Adrenal gland (tissue), 12 donors: ENCODE results near the gene ZNF804A. TPM values are rescaled to one million over a fixed set of nuclear protein-coding genes. Genes with fewer than 3 reads are reported as not detected.

Experiments used
- DNase-seq, 7 donors: peaks; one replicate each; pipeline ENCODE4 v3.0.0-alpha.2; 2019 to 2020
- H3K27ac ChIP-seq, 5 donors: fragments of 200-600 bp; sonication (generic) in 4 of 5; 1 replicate in 3 of 5; 2 replicates in 2 of 5; pipeline versions ENCODE4 v1.5.1 to v1.8.0; 2016 to 2020; ENCODE audit warnings: mild to moderate bottlenecking in 1 of 5
- H3K27me3 ChIP-seq: fragments of 200-600 bp; 2 replicates; pipeline ENCODE4 v1.8.0; 2021
- H3K36me3 ChIP-seq, 2 donors: fragments of 200-600 bp; replicated peaks in 1 of 2; 1 replicate in 1 of 2; 2 replicates in 1 of 2; pipeline versions ENCODE4 v1.5.1 to v1.8.0; 2018 to 2022
- H3K4me1 ChIP-seq, 2 donors: fragments of 200-600 bp; replicated peaks in 1 of 2; 1 replicate in 1 of 2; 2 replicates in 1 of 2; pipeline versions ENCODE4 v1.5.1 to v1.8.0; 2018 to 2021
- H3K4me3 ChIP-seq, 4 donors: fragments of 200-600 bp; sonication (generic) in 3 of 4; one replicate each; pipeline ENCODE4 v1.5.1; 2016 to 2018
- H3K9me3 ChIP-seq, 3 donors: fragments of 200-600 bp; sonication (generic) in 1 of 3; replicated peaks in 1 of 3; 1 replicate in 2 of 3; 2 replicates in 1 of 3; pipeline versions ENCODE4 v1.5.1 to v1.8.0; 2016 to 2021
- POLR2A ChIP-seq, 2 donors: fragments of 450-650 bp; IDR thresholded peaks; one replicate each; pipeline ENCODE4 v1.6.1; 2017; ENCODE audit warnings: antibody characterized with exemption in 2 of 2, mild to moderate bottlenecking in 2 of 2, moderate library complexity in 1 of 2
- WGBS, 4 donors: extraction: QIAGEN DNeasy Blood & Tissue Kit in 2 of 4; methylation state at CpG; one replicate each; pipeline versions ENCODE4 v1.1.5 to v1.1.7; 2013 to 2017; 5-methylcytosine and 5-hydroxymethylcytosine counted together
- intact Hi-C, 2 donors: fragments of 100-400 bp; cut with DNase I; formaldehyde crosslinking; loops; one replicate each; pipeline versions ENCODE4 v1.14.1 to v1.15.0; 2022 to 2023
- polyA plus RNA-seq, 3 donors: library from polyadenylated mRNA; stranded (reverse); fragments of 200-250 nt in 2 of 3; fragments of 350-450 nt in 1 of 3; fragmentation: Illumina TruSeq in 1 of 3; extraction: RNeasy Lipid Tissue Mini Kit (QIAGEN cat#74804) in 1 of 3; gene quantifications; one replicate each; pipeline ENCODE4 v1.2.3, GENCODE V29; 2013 to 2014
- total RNA-seq, 9 donors: library from RNA; depleted of rRNA in 4 of 9; stranded (reverse); fragments of >200 nt in 4 of 9; fragments of 120-200 nt in 1 of 9; fragmentation: NEBNext Ultra II Directional in 1 of 9; extraction: Animal tissue kit (Norgen Biotek cat#: 25700) in 1 of 9; gene quantifications; one replicate each; pipeline versions ENCODE4 v1.1.0 to v1.2.4, GENCODE V29; 2013 to 2023
- TF ChIP-seq, protein P1 (sequence below), 6 experiments: fragments of 450-650 bp in 4 of 6; fragments of 200-600 bp in 2 of 6; sonication (generic) in 1 of 6; IDR thresholded peaks; 1 replicate in 5 of 6; 2 replicates in 1 of 6; pipeline versions ENCODE4 v1.5.1 to v1.8.0; 2016 to 2021; ENCODE audit warnings: antibody characterized with exemption in 6 of 6, mild to moderate bottlenecking in 2 of 6, moderate library complexity in 1 of 6
- donor health status: healthy with polysubstance abuse.
- donor health status: Bipolar disorder and iron deficiency.
- donor health status: DM: yes; HTN: yes; CAD: no.
- donor health status: DM: no; HTN: no; CAD: no.
- donor health status: DM: no; HTN: no; CAD: no.
- donor health status: DM: yes; HTN: yes; CAD: no.

ZNF804A gene
- total and polyA plus RNA-seq, 12 donors = 0.07 to 0.89 (median 0.14) TPM; not detected in 1

DNA sequence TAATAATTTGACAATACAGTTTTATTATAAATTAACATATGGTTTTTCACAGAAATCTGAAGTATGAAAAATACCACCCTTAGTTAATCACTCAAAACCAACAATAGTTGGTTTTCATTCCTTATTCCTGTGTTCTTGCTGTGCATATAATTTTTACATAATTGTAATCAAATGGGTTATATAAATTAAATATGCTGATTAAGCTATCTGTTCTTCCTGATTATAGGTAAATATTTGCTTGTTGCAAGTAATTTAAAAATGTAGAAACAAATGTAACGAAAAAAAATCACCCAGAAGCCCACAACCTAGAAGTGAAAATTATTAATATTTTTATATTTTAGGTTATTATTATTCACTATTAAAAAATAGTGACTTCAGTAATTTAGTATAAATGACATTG, 98.3 kb downstream of the ZNF804A start:
- H3K4me1 ChIP-seq = no peaks in the 10 kb centered on the region
- H3K36me3 ChIP-seq = no peaks in the 10 kb centered on the region
- H3K27ac ChIP-seq = no peak overlapping the region
- TF ChIP-seq, protein P1, sequence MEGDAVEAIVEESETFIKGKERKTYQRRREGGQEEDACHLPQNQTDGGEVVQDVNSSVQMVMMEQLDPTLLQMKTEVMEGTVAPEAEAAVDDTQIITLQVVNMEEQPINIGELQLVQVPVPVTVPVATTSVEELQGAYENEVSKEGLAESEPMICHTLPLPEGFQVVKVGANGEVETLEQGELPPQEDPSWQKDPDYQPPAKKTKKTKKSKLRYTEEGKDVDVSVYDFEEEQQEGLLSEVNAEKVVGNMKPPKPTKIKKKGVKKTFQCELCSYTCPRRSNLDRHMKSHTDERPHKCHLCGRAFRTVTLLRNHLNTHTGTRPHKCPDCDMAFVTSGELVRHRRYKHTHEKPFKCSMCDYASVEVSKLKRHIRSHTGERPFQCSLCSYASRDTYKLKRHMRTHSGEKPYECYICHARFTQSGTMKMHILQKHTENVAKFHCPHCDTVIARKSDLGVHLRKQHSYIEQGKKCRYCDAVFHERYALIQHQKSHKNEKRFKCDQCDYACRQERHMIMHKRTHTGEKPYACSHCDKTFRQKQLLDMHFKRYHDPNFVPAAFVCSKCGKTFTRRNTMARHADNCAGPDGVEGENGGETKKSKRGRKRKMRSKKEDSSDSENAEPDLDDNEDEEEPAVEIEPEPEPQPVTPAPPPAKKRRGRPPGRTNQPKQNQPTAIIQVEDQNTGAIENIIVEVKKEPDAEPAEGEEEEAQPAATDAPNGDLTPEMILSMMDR (IDR thresholded peaks at IDR 0.05) = no peak
- TF ChIP-seq POLR2A (IDR thresholded peaks at IDR 0.05) = no peak
- no peaks in the 10 kb centered on the region for H3K27me3 ChIP-seq
- intact Hi-C loops = no loop called here
- no peaks in the 10 kb centered on the region for H3K9me3 ChIP-seq
- no peak overlapping the region for H3K4me3 ChIP-seq
- DNase-seq = no peak
- 53 to 67% (median 57%) methylated on average over 1 of the region's 1 CpG for WGBS, 4 donors

DNA sequence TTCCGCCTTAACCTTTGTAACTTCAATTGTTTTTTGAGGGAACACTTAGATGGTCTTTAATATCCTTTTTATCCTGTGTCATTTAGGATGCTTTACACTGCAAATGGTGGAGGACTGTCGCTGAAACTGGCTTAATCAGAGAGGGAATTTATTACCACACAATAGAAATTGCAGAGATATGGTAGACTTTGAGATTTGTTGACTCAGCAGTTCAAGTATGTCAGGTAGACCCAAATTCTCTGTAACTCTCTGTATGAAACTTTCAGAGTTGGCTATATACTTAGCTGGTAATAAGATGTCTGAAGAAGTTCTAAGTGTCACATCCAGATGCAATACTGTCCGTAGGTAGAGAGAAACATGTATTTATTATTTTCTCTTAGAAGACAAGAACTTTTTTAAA, 100.1 kb downstream of the ZNF804A start:
- Histone ChIP-seq H3K27ac (no peak overlapping the region), H3K36me3 (no peaks in the 10 kb centered on the region), H3K9me3 (no peaks in the 10 kb centered on the region), H3K4me1 (no peaks in the 10 kb centered on the region), H3K27me3 (no peaks in the 10 kb centered on the region), H3K4me3 (no peak overlapping the region)
- intact Hi-C loops = no loop called here
- TF ChIP-seq POLR2A (IDR thresholded peaks at IDR 0.05) = no peak
- TF ChIP-seq, protein P1 (IDR thresholded peaks at IDR 0.05) = no peak
- 77 to 84% (median 81%) methylated on average over 3 of the region's 3 CpGs for WGBS, 4 donors
- DNase-seq = no peak

DNA sequence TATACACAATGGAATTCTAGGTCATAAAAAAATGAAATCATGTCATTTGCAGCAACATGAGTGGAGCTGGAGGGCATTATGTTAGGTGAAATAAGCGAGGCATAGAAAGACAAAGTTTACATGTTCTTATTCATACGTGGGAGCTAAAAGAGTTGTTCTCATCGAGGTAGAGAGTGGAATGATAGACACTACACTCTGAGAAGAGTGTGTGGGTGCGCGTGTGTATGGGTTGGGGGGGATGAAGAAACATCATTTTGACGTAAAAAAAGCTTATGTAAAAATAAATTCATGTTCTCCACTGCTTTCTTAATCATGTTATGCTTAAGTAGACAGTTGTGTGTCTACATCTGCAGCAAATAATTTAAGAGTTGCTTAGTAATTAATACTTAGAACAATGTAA, 123.6 kb downstream of the ZNF804A start:
- intact Hi-C loops = no loop called here
- H3K4me1 ChIP-seq = no peaks in the 10 kb centered on the region
- no peaks in the 10 kb centered on the region for H3K36me3 ChIP-seq
- H3K27me3 ChIP-seq = no peaks in the 10 kb centered on the region
- H3K27ac ChIP-seq = no peak overlapping the region
- H3K4me3 ChIP-seq = no peak overlapping the region
- 76 to 80% (median 78%) methylated on average over 6 of the region's 6 CpGs for WGBS, 4 donors
- H3K9me3 ChIP-seq = no peaks in the 10 kb centered on the region
- TF ChIP-seq, protein P1 (IDR thresholded peaks at IDR 0.05) = no peak
- TF ChIP-seq POLR2A (IDR thresholded peaks at IDR 0.05) = no peak
- DNase-seq = no peak

DNA sequence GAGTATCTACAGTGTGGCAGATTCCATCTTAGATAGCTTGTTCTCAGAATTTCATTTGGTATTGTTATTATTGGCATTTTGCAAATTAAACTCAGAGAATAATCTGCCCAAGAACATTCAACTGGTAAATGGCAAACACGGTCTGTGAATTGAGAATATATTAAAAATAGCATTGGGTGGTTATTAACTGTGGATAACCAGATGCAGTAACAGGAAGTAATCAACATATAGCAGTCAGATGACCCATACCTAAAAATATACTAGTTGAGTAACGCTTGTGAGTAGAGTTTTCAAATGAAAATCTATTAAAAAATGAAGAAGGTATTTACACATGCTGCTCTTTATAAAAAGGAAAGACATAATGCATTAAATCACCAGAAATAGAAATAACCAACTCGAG, 129.5 kb downstream of the ZNF804A start:
- no peaks in the 10 kb centered on the region for H3K4me1 ChIP-seq
- no peaks in the 10 kb centered on the region for H3K27me3 ChIP-seq
- WGBS, 4 donors = 54 to 61% (median 58%) methylated on average over 3 of the region's 3 CpGs
- H3K4me3 ChIP-seq = no peak overlapping the region
- DNase-seq = no peak
- H3K9me3 ChIP-seq = no peaks in the 10 kb centered on the region
- H3K27ac ChIP-seq = no peak overlapping the region
- intact Hi-C loops = no loop called here
- H3K36me3 ChIP-seq = no peaks in the 10 kb centered on the region
- TF ChIP-seq POLR2A (IDR thresholded peaks at IDR 0.05) = no peak
- TF ChIP-seq, protein P1 (IDR thresholded peaks at IDR 0.05) = no peak
